Brain microvascular endothelial cell (primary cell): ENCODE data around the gene CTDSPL.
"Not testable (repeated sequence)": the region's sequence is repeated elsewhere in the genome, so short reads cannot be mapped to it uniquely, and the experiment has no call there.

ENCODE experiments used
- DNase-seq: peaks from one replicate; pipeline ENCODE4 v3.0.0-alpha.2; 2020
- H3K27ac ChIP-seq: fragments of 250-450 bp; sonication (Bioruptor Pico); 2 replicates; pipeline ENCODE4 v1.5.1; 2020; ENCODE audit warnings: mild to moderate bottlenecking, moderate library complexity
- H3K27me3 ChIP-seq: fragments of 250-450 bp; sonication (Bioruptor Pico); replicated peaks from 2 replicates; pipeline ENCODE4 v1.5.1; 2020; ENCODE audit warnings: mild to moderate bottlenecking
- H3K36me3 ChIP-seq: fragments of 250-450 bp; sonication (Bioruptor Pico); replicated peaks from 2 replicates; pipeline ENCODE4 v1.5.1; 2020; ENCODE audit warnings: mild to moderate bottlenecking
- H3K4me3 ChIP-seq: 2 replicates; pipeline ENCODE4 v1.5.1; 2011; ENCODE audit warnings: low read depth, mild to moderate bottlenecking, control low read depth, low read length, moderate library complexity
- in situ Hi-C: cut with HindIII; loops from 2 replicates; pipeline ENCODE4 v1.10.0; 2017; ENCODE audit warnings: low sequenced_read_pairs, low pct_ligation_motif_present
- TF ChIP-seq, protein P1 (sequence below): IDR thresholded peaks from 2 replicates; pipeline ENCODE4 v1.5.1; 2011; ENCODE audit warnings: low read depth, mild to moderate bottlenecking, moderate library complexity, low read length, control low read depth, inconsistent platforms; ENCODE audit errors: missing control alignments

Gene CTDSPL

GRCh38 chr3:38030126-38031021 lies 168.7 kb downstream of the CTDSPL start:
- no peak for DNase-seq
- in situ Hi-C loops, result no loop called here
- TF ChIP-seq, protein P1, sequence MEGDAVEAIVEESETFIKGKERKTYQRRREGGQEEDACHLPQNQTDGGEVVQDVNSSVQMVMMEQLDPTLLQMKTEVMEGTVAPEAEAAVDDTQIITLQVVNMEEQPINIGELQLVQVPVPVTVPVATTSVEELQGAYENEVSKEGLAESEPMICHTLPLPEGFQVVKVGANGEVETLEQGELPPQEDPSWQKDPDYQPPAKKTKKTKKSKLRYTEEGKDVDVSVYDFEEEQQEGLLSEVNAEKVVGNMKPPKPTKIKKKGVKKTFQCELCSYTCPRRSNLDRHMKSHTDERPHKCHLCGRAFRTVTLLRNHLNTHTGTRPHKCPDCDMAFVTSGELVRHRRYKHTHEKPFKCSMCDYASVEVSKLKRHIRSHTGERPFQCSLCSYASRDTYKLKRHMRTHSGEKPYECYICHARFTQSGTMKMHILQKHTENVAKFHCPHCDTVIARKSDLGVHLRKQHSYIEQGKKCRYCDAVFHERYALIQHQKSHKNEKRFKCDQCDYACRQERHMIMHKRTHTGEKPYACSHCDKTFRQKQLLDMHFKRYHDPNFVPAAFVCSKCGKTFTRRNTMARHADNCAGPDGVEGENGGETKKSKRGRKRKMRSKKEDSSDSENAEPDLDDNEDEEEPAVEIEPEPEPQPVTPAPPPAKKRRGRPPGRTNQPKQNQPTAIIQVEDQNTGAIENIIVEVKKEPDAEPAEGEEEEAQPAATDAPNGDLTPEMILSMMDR, result no peak
- Histone ChIP-seq H3K27me3 (no peaks in the 10 kb centered on the region), H3K36me3 (no peaks in the 10 kb centered on the region), H3K4me3 (peak overlapping the region; percentile 61), H3K27ac (no peak overlapping the region)

DNA sequence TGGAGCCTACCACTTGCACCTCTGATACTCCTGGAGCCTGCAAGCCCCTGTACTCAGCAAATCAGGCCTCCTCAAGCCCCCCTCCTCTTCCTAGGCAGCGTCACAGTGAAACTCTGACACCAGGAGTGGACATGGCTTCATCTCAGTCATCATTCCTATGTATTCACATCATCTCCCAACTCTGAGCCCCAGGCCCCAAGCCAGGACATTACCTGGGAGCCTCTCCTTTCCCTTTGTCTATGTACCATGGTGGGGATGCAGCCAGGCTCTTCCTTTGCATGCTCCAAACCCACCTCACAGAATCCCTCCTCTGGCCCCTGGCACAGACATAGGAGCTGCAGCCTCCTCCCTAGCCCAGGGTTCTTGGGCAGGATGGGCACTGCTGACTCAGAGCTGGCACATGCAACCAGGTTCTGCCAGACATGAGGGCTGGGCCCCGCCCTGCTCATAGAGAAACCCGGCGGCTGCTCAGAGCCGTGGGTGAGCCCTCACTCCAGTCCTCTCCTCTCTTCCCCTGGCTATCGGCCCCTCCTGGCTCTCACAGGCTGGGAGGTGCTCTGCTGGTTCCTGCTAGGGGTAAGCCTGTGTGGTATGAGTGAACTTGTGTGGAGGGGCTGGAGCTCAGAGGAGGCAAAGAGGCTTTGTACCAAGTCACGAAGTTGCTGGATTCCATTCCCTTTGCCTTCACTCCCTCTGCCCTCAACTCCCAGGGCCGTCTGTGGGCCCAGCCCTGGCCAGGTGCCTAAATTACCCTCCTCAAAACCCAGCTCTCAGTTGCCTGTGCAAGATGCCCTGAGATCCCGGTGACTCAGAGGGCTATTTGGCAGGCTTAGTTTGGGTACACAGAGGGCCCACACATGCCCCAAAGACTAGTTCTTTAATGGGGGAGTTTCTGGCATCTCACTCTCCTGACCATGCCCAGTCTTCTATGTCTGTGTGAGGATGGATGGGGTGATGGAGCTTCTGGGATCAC lies 169.6 kb downstream of the CTDSPL start:
- TF ChIP-seq, protein P1, result no peak
- H3K36me3 ChIP-seq, result no peaks in the 10 kb centered on the region
- DNase-seq, result no peak
- no peak overlapping the region for H3K27ac ChIP-seq
- in situ Hi-C loops, result no loop called here
- H3K4me3 ChIP-seq, result no peak overlapping the region
- H3K27me3 ChIP-seq, result no peaks in the 10 kb centered on the region

- Histone ChIP-seq H3K36me3 (no peaks in the 10 kb centered on the region), H3K4me3 (no peak overlapping the region), H3K27ac (no peak overlapping the region), H3K27me3 (no peaks in the 10 kb centered on the region)
- no peak for DNase-seq
- in situ Hi-C loops, result no loop called here
- TF ChIP-seq, protein P1, result no peak
Measured at GRCh38 chr3:38032328-38032865, 170.7 kb downstream of the CTDSPL start.

GRCh38 chr3:38033586-38033985 lies 171.9 kb downstream of the CTDSPL start:
- H3K27me3 ChIP-seq, in situ Hi-C loops, H3K27ac ChIP-seq, DNase-seq, H3K4me3 ChIP-seq, H3K36me3 ChIP-seq: not testable (repeated sequence)
